ENCODE measurements around the gene TNRC6C. TPM values are rescaled to one million over a fixed set of nuclear protein-coding genes. Genes with fewer than 3 reads are reported as not detected.

Gene TNRC6C
- total and polyA plus RNA-seq, 4 donors: 2.2 to 25.9 (median 13.8) TPM

GRCh38 chr17:77944390-77945222, 13.9 kb upstream of the TNRC6C start:
- DNase-seq: no peak
- Histone ChIP-seq H3K27me3 (ENCODE audit: control insufficient read depth in 3 of 3, insufficient read depth in 3 of 3, low read length in 2 of 3) (no peaks in the 10 kb centered on the region), H3K27ac (ENCODE audit: low read depth in 1 of 2, low read length in 1 of 2) (no peak overlapping the region), H3K9me3 (ENCODE audit: control insufficient read depth in 4 of 4, insufficient read depth in 3 of 4, low read length in 3 of 4) (no peaks in the 10 kb centered on the region), H3K36me3 (ENCODE audit: control insufficient read depth in 4 of 4, insufficient read depth in 4 of 4, low read length in 4 of 4) (no peaks in the 10 kb centered on the region), H3K9ac (ENCODE audit: insufficient read depth in 1 of 2, low read length in 2 of 2) (no peak overlapping the region), H3K4me1 (ENCODE audit: control insufficient read depth in 5 of 5, insufficient read depth in 5 of 5, low read length in 5 of 5) (no peaks in the 10 kb centered on the region), H3K4me3 (no peak overlapping the region)
- WGBS, 2 donors: 66 to 86% methylated on average over 12 of the region's 12 CpGs
- TF ChIP-seq, protein P1, sequence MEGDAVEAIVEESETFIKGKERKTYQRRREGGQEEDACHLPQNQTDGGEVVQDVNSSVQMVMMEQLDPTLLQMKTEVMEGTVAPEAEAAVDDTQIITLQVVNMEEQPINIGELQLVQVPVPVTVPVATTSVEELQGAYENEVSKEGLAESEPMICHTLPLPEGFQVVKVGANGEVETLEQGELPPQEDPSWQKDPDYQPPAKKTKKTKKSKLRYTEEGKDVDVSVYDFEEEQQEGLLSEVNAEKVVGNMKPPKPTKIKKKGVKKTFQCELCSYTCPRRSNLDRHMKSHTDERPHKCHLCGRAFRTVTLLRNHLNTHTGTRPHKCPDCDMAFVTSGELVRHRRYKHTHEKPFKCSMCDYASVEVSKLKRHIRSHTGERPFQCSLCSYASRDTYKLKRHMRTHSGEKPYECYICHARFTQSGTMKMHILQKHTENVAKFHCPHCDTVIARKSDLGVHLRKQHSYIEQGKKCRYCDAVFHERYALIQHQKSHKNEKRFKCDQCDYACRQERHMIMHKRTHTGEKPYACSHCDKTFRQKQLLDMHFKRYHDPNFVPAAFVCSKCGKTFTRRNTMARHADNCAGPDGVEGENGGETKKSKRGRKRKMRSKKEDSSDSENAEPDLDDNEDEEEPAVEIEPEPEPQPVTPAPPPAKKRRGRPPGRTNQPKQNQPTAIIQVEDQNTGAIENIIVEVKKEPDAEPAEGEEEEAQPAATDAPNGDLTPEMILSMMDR (IDR thresholded peaks at IDR 0.05; ENCODE audit: control extremely low read depth, extremely low read depth): no peak
- ATAC-seq (ENCODE audit: insufficient read depth, low FRiP score): no peak

DNA sequence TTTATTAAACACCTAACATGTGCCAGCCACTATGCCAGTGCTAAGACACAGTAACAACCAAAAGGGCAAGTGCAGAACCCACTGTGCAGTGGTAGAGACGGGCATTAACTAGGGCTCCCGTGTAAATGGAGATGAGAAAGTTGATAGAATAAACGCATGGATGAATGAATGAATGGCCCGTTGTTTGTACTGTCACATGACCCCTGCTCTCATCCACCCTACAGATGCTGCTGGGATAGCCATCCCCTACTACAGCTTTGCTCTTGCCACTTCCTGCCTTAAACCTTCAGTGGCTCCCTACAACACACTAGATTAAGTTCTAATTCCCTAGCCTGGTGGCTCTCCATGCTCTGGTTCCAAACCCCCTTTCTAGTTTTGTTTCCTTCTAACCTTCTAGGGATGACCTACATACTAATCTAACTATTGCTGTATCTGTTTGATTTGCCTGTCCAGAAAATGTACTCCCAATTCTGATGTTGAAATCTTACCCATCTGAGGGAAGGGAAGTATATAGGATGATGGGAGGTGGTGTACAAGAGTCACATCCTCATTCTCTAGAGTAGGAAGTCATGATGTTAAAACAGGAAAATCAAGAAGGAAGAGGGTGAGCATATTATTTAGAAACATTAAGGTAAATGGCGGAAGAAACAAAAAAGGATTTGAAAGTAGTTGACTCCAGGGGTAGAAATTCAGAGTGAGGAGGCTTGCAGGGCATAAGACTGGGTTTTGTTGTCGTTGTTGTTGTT, 11.4 kb upstream of the TNRC6C start:
- DNase-seq: no peak
- no peak for ATAC-seq (ENCODE audit: insufficient read depth, low FRiP score)
- Histone ChIP-seq H3K27ac (ENCODE audit: low read depth in 1 of 2, low read length in 1 of 2) (no peak overlapping the region), H3K9ac (ENCODE audit: insufficient read depth in 1 of 2, low read length in 2 of 2) (no peak overlapping the region), H3K4me1 (ENCODE audit: control insufficient read depth in 5 of 5, insufficient read depth in 5 of 5, low read length in 5 of 5) (no peaks in the 10 kb centered on the region), H3K4me3 (no peak overlapping the region), H3K9me3 (ENCODE audit: control insufficient read depth in 4 of 4, insufficient read depth in 3 of 4, low read length in 3 of 4) (no peaks in the 10 kb centered on the region), H3K36me3 (ENCODE audit: control insufficient read depth in 4 of 4, insufficient read depth in 4 of 4, low read length in 4 of 4) (no peaks in the 10 kb centered on the region), H3K27me3 (ENCODE audit: control insufficient read depth in 3 of 3, insufficient read depth in 3 of 3, low read length in 2 of 3) (peaks cover 0 to 5% (median 2%) of the 10 kb centered on the region in 3 donors)
- TF ChIP-seq, protein P1 (IDR thresholded peaks at IDR 0.05; ENCODE audit: control extremely low read depth, extremely low read depth): no peak
- WGBS, 2 donors: 82% methylated on average over 6 of the region's 6 CpGs

GRCh38 chr17:77948690-77949114, 9.8 kb upstream of the TNRC6C start:
- TF ChIP-seq, protein P1 (IDR thresholded peaks at IDR 0.05; ENCODE audit: control extremely low read depth, extremely low read depth): no peak
- peak; percentile 23 to 51 (median 41) for DNase-seq
- Histone ChIP-seq H3K36me3 (ENCODE audit: control insufficient read depth in 4 of 4, insufficient read depth in 4 of 4, low read length in 4 of 4) (no peaks in the 10 kb centered on the region), H3K9ac (ENCODE audit: insufficient read depth in 1 of 2, low read length in 2 of 2) (no peak overlapping the region), H3K9me3 (ENCODE audit: control insufficient read depth in 4 of 4, insufficient read depth in 3 of 4, low read length in 3 of 4) (no peaks in the 10 kb centered on the region), H3K4me3 (no peak overlapping the region), H3K27me3 (ENCODE audit: control insufficient read depth in 3 of 3, insufficient read depth in 3 of 3, low read length in 2 of 3) (peaks cover 0 to 8% (median 6%) of the 10 kb centered on the region in 3 donors), H3K4me1 (ENCODE audit: control insufficient read depth in 5 of 5, insufficient read depth in 5 of 5, low read length in 5 of 5) (no peaks in the 10 kb centered on the region), H3K27ac (ENCODE audit: low read depth in 1 of 2, low read length in 1 of 2) (no peak overlapping the region)
- 34 to 64% methylated on average over 3 of the region's 3 CpGs for WGBS, 2 donors
- ATAC-seq (ENCODE audit: insufficient read depth, low FRiP score): peak; percentile 41

All from lung (tissue), 12 donors.